CD14-positive monocyte (primary cell): Measurements from ENCODE around the gene CAMTA1. TPM values are rescaled to one million over a fixed set of nuclear protein-coding genes. Genes with fewer than 3 reads are reported as not detected.

Source experiments
- DNase-seq, 3 donors: peaks; one replicate each; pipeline ENCODE4 v3.0.0-alpha.2; 2011 to 2022
- H2AFZ ChIP-seq: 2 replicates; pipeline ENCODE4 v1.6.0; 2012; ENCODE audit warnings: mild to moderate bottlenecking, low read depth, low read length, inconsistent platforms; ENCODE audit not compliant: insufficient read depth, poor library complexity, severe bottlenecking
- H3K27ac ChIP-seq, 2 donors: 1 replicate in 1 of 2; 2 replicates in 1 of 2; pipeline ENCODE4 v1.5.1; 2012 to 2013; ENCODE audit warnings: low read length in 2 of 2, control low read depth in 1 of 2, inconsistent platforms in 1 of 2, low read depth in 1 of 2, mild to moderate bottlenecking in 1 of 2
- H3K27me3 ChIP-seq, 2 donors: one replicate each; pipeline versions ENCODE4 v1.6.0 to v1.6.1; 2011 to 2013; ENCODE audit warnings: low read length in 2 of 2; ENCODE audit not compliant: control insufficient read depth in 2 of 2, insufficient read depth in 2 of 2
- H3K36me3 ChIP-seq, 2 donors: replicated peaks in 1 of 2; 1 replicate in 1 of 2; 2 replicates in 1 of 2; pipeline versions ENCODE4 v1.5.1 to v1.6.1; 2012 to 2013; ENCODE audit warnings: low read length in 2 of 2, control low read depth in 1 of 2, inconsistent platforms in 1 of 2, mild to moderate bottlenecking in 1 of 2; ENCODE audit not compliant: insufficient read depth in 2 of 2, control insufficient read depth in 1 of 2
- H3K4me1 ChIP-seq, 2 donors: 1 replicate in 1 of 2; 2 replicates in 1 of 2; pipeline versions ENCODE4 v1.5.1 to v1.6.1; 2012 to 2013; ENCODE audit warnings: low read length in 2 of 2, control low read depth in 1 of 2, inconsistent platforms in 1 of 2, mild to moderate bottlenecking in 1 of 2, moderate library complexity in 1 of 2; ENCODE audit not compliant: insufficient read depth in 2 of 2, control insufficient read depth in 1 of 2
- H3K4me2 ChIP-seq: replicated peaks from 2 replicates; pipeline ENCODE3; 2012; ENCODE audit warnings: low read length, moderate library complexity, mild to moderate bottlenecking; ENCODE audit not compliant: poor library complexity, severe bottlenecking; ENCODE audit errors: extremely low read depth
- H3K4me3 ChIP-seq, 3 experiments: fragments of 200-600 bp in 1 of 3; sonication (generic) in 1 of 3; replicated peaks in 1 of 3; 1 replicate in 2 of 3; 2 replicates in 1 of 3; pipeline ENCODE4 v1.5.1; 2011 to 2013; ENCODE audit warnings: low read length in 3 of 3, mild to moderate bottlenecking in 3 of 3, control low read depth in 2 of 3, low read depth in 2 of 3, inconsistent platforms in 1 of 3, moderate library complexity in 1 of 3
- H3K79me2 ChIP-seq: 2 replicates; pipeline ENCODE4 v1.6.0; 2012; ENCODE audit warnings: mild to moderate bottlenecking, control low read depth, inconsistent platforms, low read length, moderate library complexity; ENCODE audit not compliant: insufficient read depth
- H3K9ac ChIP-seq: 2 replicates; pipeline ENCODE4 v1.6.0; 2017; ENCODE audit warnings: low read length, mild to moderate bottlenecking; ENCODE audit not compliant: insufficient read depth, poor library complexity, severe bottlenecking
- H3K9me3 ChIP-seq, 2 donors: replicated peaks in 1 of 2; 1 replicate in 1 of 2; 2 replicates in 1 of 2; pipeline versions ENCODE4 v1.5.1 to v1.6.1; 2012 to 2013; ENCODE audit warnings: low read length in 2 of 2, control low read depth in 1 of 2; ENCODE audit not compliant: control insufficient read depth in 1 of 2, insufficient read depth in 1 of 2
- H4K20me1 ChIP-seq: 2 replicates; pipeline ENCODE4 v1.6.0; 2012; ENCODE audit warnings: mild to moderate bottlenecking, low read length, control low read depth, moderate library complexity; ENCODE audit not compliant: insufficient read depth
- H3K27ac Mint-ChIP-seq, 7 donors: one replicate each; pipeline ENCODE4 v1.8.0; 2020; ENCODE audit warnings: mild to moderate bottlenecking in 7 of 7, mixed read lengths in 7 of 7, moderate library complexity in 6 of 7, inconsistent platforms in 2 of 7
- H3K27me3 Mint-ChIP-seq, 3 donors: one replicate each; pipeline ENCODE4 v1.8.0; 2021 to 2022; ENCODE audit warnings: low read depth in 3 of 3, mild to moderate bottlenecking in 3 of 3, mixed read lengths in 3 of 3, moderate library complexity in 3 of 3, inconsistent platforms in 1 of 3
- H3K36me3 Mint-ChIP-seq, 2 donors: one replicate each; pipeline ENCODE4 v1.8.0; 2020; ENCODE audit warnings: mixed read lengths in 2 of 2, inconsistent platforms in 1 of 2, mild to moderate bottlenecking in 1 of 2
- H3K4me1 Mint-ChIP-seq: one replicate; pipeline ENCODE4 v1.8.0; 2020; ENCODE audit warnings: mild to moderate bottlenecking, mixed read lengths
- H3K4me3 Mint-ChIP-seq, 2 donors: one replicate each; pipeline ENCODE4 v1.8.0; 2020; ENCODE audit warnings: mild to moderate bottlenecking in 2 of 2, mixed read lengths in 2 of 2, moderate library complexity in 1 of 2
- H3K9me3 Mint-ChIP-seq, 7 donors: one replicate each; pipeline ENCODE4 v1.8.0; 2020 to 2022; ENCODE audit warnings: mixed read lengths in 7 of 7, mild to moderate bottlenecking in 6 of 7, moderate library complexity in 6 of 7, inconsistent platforms in 2 of 7
- WGBS: methylation state at CpG from one replicate; pipeline ENCODE4 v1.1.5; 2013; ENCODE audit warnings: missing lambda C conversion rate; ENCODE audit not compliant: insufficient coverage; 5-methylcytosine and 5-hydroxymethylcytosine counted together
- intact Hi-C, 2 donors: fragments of 100-400 bp; cut with micrococcal nuclease; formaldehyde crosslinking; loops; one replicate each; pipeline versions ENCODE4 v1.15.0 to v1.15.1; 2023
- polyA plus RNA-seq, 3 donors: library from polyadenylated mRNA; depleted of rRNA in 1 of 3; unstranded in 2 of 3; stranded (reverse) in 1 of 3; fragments of 300-500 nt in 2 of 3; fragments of >200 nt in 1 of 3; fragmentation: Illumina TruSeq in 2 of 3; gene quantifications; 1 replicate in 2 of 3; 2 replicates in 1 of 3; pipeline ENCODE4 v1.2.3, GENCODE V29; 2012 to 2021
- TF ChIP-seq, protein P1 (sequence below): fragments of 200-600 bp; IDR thresholded peaks from one replicate; pipeline ENCODE4 v1.8.0; 2022; ENCODE audit warnings: antibody characterized with exemption, mild to moderate bottlenecking

Gene CAMTA1
- polyA plus RNA-seq, 3 donors: 52.0 to 89.6 (median 78.3) TPM

- H3K9ac ChIP-seq: no peak overlapping the region
- H3K27me3 ChIP-seq: no peaks in the 10 kb centered on the region
- no peaks in the 10 kb centered on the region for H3K36me3 ChIP-seq
- Mint-ChIP-seq H3K27ac (no peak overlapping the region), H3K4me1 (no peaks in the 10 kb centered on the region), H3K27me3 (peaks cover 10 to 12% (median 11%) of the 10 kb centered on the region in 3 donors), H3K4me3 (no peak overlapping the region), H3K36me3 (no peaks in the 10 kb centered on the region), H3K9me3 (peaks cover 0 to 4% (median under 1%) of the 10 kb centered on the region in 7 donors)
- no peak overlapping the region for H3K4me3 ChIP-seq
- no peak overlapping the region for H3K27ac ChIP-seq
- peaks cover 0 to 3% of the 10 kb centered on the region in 2 donors for H3K9me3 ChIP-seq
- no peaks in the 10 kb centered on the region for H4K20me1 ChIP-seq
- no peak for DNase-seq
- intact Hi-C loops: no loop called here
- no peaks in the 10 kb centered on the region for H3K79me2 ChIP-seq
- H3K4me2 ChIP-seq: no peak overlapping the region
- H2AFZ ChIP-seq: no peak overlapping the region
- no peaks in the 10 kb centered on the region for H3K4me1 ChIP-seq
- TF ChIP-seq, protein P1, sequence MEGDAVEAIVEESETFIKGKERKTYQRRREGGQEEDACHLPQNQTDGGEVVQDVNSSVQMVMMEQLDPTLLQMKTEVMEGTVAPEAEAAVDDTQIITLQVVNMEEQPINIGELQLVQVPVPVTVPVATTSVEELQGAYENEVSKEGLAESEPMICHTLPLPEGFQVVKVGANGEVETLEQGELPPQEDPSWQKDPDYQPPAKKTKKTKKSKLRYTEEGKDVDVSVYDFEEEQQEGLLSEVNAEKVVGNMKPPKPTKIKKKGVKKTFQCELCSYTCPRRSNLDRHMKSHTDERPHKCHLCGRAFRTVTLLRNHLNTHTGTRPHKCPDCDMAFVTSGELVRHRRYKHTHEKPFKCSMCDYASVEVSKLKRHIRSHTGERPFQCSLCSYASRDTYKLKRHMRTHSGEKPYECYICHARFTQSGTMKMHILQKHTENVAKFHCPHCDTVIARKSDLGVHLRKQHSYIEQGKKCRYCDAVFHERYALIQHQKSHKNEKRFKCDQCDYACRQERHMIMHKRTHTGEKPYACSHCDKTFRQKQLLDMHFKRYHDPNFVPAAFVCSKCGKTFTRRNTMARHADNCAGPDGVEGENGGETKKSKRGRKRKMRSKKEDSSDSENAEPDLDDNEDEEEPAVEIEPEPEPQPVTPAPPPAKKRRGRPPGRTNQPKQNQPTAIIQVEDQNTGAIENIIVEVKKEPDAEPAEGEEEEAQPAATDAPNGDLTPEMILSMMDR: no peak
- WGBS: 100% methylated on average over 2 of the region's 6 CpGs
These were observed 516.9 kb downstream of the CAMTA1 start for GRCh38 chr1:7302126-7302525.

- Mint-ChIP-seq H3K27me3 (peaks cover 9 to 12% (median 12%) of the 10 kb centered on the region in 3 donors), H3K4me1 (no peaks in the 10 kb centered on the region), H3K9me3 (peaks cover 0 to 7% (median 5%) of the 10 kb centered on the region in 7 donors), H3K4me3 (no peak overlapping the region), H3K36me3 (no peaks in the 10 kb centered on the region), H3K27ac (no peak overlapping the region)
- Histone ChIP-seq H3K9ac (no peak overlapping the region), H3K4me3 (no peak overlapping the region), H3K27me3 (no peaks in the 10 kb centered on the region), H3K9me3 (peaks cover 0 to 6% of the 10 kb centered on the region in 2 donors), H4K20me1 (no peaks in the 10 kb centered on the region), H3K79me2 (no peaks in the 10 kb centered on the region), H3K4me1 (no peaks in the 10 kb centered on the region), H3K27ac (no peak overlapping the region), H2AFZ (no peak overlapping the region), H3K36me3 (no peaks in the 10 kb centered on the region), H3K4me2 (no peak overlapping the region)
- no peak for DNase-seq
- intact Hi-C loops: no loop called here
- TF ChIP-seq, protein P1: no peak
- 100% methylated on average over 2 of the region's 5 CpGs for WGBS
These were observed 517.6 kb downstream of the CAMTA1 start for GRCh38 chr1:7302873-7303272.
